Measurements from ENCODE around the gene PLOD1. TPM values are rescaled to one million over a fixed set of nuclear protein-coding genes. Genes with fewer than 3 reads are reported as not detected.
"Not testable (repeated sequence)": the region's sequence is repeated elsewhere in the genome, so short reads cannot be mapped to it uniquely, and the experiment has no call there.

PLOD1 gene
- total RNA-seq = 54.5 TPM

- peak; percentile 92 for DNase-seq (ENCODE audit: low spot score)
Measured at GRCh38 chr1:11934302-11935056, at the start of gene PLOD1. Gene PLOD1 (plus strand): TSS chr1:11934717. CDS start chr1:11934780, 63 bp downstream.

DNA sequence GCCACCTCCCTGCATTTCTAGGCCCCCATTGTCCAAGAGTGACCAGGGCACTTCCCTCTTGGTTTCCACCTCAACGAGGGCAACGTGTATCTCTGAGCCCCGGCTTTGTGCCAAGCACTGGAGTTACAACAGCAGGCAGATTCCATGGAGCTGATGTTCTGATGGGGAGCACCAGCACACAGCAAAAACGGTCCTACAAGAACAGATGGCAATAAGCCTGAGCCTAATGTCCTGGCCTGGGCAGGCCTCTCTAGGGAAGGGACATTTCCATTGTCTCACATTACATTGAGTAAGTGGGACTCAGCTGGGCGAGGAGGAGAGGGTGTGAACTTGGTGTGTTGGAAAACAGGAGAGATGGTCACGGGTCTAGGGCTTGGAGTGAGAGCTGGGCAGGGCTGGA lies 48.6 kb upstream of the PLOD1 start:
- DNase-seq (ENCODE audit: low spot score) = no peak

DNA sequence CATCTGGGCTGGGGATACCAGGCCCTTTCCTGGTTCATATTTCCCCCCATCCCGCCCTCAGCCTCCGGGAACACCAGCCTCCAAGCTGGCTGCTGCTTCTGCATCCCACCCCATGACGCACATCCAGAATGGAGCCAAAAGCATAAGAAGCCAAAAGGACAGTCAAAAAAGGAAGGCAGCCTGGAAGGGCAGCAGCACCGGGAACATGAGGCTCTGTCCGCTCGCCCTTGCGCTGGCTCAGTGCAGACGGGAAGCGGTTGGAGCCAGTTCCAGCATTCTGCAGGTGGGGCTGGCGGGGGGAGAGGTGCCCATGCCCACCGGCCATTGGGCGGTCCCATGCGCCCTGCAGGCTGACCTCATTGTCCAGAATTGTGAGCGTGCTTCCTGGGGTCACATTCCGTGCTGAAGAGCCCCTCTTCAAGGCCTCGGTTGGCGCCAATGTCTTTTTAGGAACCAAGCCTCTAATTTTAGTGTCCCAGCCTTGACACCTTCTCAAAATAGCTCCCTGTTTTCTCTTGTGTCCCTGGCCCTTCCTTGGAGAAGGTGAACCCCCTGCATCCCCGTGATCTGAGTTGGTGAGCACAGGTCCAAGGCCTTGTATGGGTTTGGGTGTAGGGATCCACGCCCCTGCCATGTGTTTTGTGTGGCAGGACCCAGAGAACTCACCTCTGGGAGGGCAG lies 47.4 kb upstream of the PLOD1 start:
- no peak for DNase-seq (ENCODE audit: low spot score)

GRCh38 chr1:11887666-11888007 lies 46.9 kb upstream of the PLOD1 start:
- no peak for DNase-seq (ENCODE audit: low spot score)

GRCh38 chr1:11888206-11888876 lies 46.2 kb upstream of the PLOD1 start:
- DNase-seq (ENCODE audit: low spot score) = no peak

GRCh38 chr1:11888877-11889208 lies 45.7 kb upstream of the PLOD1 start:
- no peak for DNase-seq (ENCODE audit: low spot score)

GRCh38 chr1:11891433-11892186 lies 42.9 kb upstream of the PLOD1 start:
- DNase-seq (ENCODE audit: low spot score) = no peak

DNA sequence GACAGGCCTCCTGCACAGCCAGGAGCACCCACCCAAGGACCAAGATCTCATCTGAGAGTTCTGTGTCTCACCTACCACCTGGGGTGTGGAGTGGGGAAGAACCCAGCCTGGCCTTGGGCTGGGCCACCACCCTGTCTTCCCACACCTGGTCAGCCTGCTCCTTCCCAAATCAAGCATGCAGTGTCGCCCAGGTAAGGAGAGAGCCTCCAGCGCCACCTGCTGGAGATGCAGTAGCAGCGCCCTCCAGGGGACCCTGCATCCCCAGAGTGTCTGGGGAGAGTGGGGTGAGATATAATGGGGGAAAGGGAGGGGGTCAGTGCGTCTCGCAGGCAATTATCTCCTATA lies 40.6 kb upstream of the PLOD1 start:
- DNase-seq (ENCODE audit: low spot score) = peak; percentile 56

DNA sequence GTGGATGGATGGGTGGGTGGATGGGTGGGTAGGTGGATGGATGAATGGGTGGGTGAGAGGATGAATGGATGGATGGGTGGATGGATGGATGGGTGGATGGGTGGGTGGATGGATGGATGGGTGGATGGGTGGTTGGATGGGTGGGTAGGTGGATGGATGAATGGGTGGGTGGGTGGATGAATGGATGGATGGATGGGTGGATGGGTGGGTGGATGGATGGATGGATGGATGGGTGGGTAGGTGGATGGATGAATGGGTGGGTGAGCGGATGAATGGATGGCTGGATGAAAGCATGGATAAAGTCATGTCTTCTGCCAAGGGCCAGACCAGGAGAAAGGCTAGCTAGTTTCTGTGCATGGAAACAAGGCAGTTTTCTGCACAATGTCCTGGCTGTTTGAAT lies 40.0 kb upstream of the PLOD1 start:
- DNase-seq (ENCODE audit: low spot score) = not testable (repeated sequence)

DNA sequence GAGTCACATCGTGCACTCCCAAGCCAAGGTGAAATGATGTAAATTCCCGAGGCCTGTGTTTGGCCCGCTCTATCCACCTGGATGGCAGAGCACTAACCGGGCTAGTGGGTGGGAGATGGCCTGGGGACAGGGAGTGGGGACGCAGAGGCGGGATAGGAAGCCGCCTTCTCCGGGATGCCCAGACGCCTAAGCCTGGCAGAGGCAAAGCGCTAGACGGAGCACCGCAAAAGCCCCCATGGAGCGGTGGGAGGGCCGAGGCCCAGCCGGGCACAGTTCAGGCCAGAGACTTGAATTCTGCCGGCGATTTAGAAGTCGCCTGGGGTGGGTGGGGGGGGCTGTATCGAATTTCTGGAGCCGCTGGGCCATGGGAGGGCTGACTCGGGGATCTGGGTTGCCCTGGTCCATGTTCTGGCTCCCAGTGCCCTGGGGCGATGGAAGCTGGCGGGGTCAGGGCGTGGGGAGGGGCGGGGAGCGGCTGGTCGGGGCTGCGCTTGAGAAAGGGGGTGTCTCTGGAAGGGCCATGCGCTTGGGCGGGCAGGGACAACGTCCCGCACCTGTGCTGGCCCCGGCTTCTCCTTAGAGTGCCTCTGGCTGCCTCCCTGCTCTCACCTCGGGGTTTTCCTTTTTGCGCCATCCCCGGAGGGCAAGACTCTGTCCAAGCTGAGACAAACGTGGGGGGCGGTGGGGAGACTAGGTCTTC lies 36.3 kb upstream of the PLOD1 start:
- no peak for DNase-seq (ENCODE audit: low spot score)

- no peak for DNase-seq (ENCODE audit: low spot score)
Measured at GRCh38 chr1:11898831-11899467, 35.6 kb upstream of the PLOD1 start.

GRCh38 chr1:11901446-11901845 lies 33.1 kb upstream of the PLOD1 start:
- DNase-seq (ENCODE audit: low spot score) = not testable (repeated sequence)

DNA sequence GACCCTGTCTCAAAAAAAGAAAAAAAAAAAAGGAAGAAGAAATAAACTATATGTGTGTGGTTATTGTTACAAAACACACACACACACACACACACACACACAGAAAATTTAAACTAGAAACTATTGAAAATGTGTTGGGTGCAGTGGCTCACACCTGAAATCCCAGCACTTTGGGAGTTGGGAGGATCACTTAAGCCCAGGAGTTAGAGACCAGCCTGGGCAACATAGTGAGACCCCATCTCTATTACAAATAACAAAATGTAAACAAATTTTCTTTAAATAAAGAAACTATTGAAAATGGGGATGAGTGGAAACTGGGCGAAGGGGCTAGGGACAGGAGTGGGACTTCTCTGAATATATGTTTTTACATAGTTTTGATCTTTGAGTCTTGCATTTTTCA lies 31.3 kb upstream of the PLOD1 start:
- no peak for DNase-seq (ENCODE audit: low spot score)

GRCh38 chr1:11904156-11904555 lies 30.4 kb upstream of the PLOD1 start:
- DNase-seq (ENCODE audit: low spot score) = not testable (repeated sequence)

DNA sequence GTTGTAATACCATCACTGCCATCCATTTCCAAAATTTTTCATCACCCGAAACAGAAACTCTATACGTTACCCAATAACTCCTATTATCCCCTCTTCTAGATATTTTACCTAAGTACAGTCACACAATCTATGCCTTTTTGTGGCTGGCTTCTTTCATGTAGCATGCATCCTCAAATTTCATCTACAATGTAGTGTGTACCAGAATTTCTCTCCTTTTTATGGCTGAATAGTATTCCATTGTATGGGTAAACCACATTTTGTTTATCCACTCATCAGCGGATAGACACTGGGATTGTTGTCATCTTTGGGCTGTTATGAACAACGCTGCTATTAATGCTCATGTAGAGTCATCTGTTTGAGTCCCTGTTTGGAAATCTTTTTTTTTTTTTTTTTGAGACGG lies 29.5 kb upstream of the PLOD1 start:
- no peak for DNase-seq (ENCODE audit: low spot score)

- no peak for DNase-seq (ENCODE audit: low spot score)
Measured at GRCh38 chr1:11906870-11907269, 27.6 kb upstream of the PLOD1 start.

- peak; percentile 97 for DNase-seq (ENCODE audit: low spot score)
Measured at GRCh38 chr1:11907275-11908094, 27.0 kb upstream of the PLOD1 start.

DNA sequence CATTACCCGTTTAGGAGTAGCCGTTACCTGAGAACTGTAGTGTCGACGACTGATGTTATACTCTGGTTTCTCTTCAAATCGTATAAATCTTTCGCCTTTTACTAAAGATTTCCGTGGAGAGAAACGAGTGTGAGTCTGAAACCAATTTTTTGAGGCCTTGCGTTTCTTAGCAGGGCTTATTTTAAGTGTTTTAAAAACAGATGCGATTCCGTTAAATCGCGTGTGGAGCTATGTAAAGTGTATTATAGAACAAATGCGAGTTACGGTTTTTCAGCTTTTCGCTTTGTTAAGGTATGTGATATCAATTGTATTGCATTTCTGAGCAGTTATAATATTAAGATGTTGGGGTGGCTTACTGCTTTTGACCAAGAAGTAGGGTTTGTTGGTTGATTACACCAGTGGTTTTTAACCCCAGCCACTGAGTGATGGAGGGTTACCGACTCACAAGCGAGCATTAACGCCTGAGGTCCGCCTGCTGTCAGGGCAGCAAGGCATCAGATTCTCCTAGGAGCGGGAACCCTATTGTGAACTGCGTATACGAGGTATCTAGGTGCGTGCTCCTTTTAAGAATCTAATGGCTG lies 26.3 kb upstream of the PLOD1 start:
- peak; percentile 53 for DNase-seq (ENCODE audit: low spot score)

GRCh38 chr1:11910914-11911228 lies 23.6 kb upstream of the PLOD1 start:
- DNase-seq (ENCODE audit: low spot score) = not testable (repeated sequence)

GRCh38 chr1:11912000-11912399 lies 22.5 kb upstream of the PLOD1 start:
- no peak for DNase-seq (ENCODE audit: low spot score)
